IMR-90 (cell line): ENCODE data around the gene MPND. TPM values are rescaled to one million over a fixed set of nuclear protein-coding genes. Genes with fewer than 3 reads are reported as not detected.

Experiments
- ATAC-seq: fragments of 200-7000 bp; cut with Tn5 transposase; 2 replicates; pipeline ENCODE4 v1.9.1; 2020; ENCODE audit warnings: low read depth, mild to moderate bottlenecking, moderate library complexity
- BruUV-seq: library from RNA; stranded (reverse); fragments of 400-500 nt; replicated peaks from 2 replicates; lab custom pipeline; 2021; lab: Mats Ljungman, UMichigan
- CTCF ChIA-PET: fragments of 300-600 bp; formaldehyde crosslinking; extraction: SDS; loops from one replicate; lab custom pipeline; 2021; ENCODE audit warnings: antibody characterized with exemption; lab: Yijun Ruan, JAX
- POLR2A ChIA-PET: fragments of 300-600 bp; sonication (Branson Sonifier 250); formaldehyde crosslinking; loops from one replicate; lab custom pipeline; 2022; ENCODE audit warnings: antibody characterized with exemption; ENCODE audit not compliant: unreplicated experiment; lab: Charles Lee
- DNase-seq: peaks from one replicate; pipeline ENCODE4 v3.0.0; 2013
- H2AFZ ChIP-seq: replicated peaks from 2 replicates; pipeline ENCODE3; 2013; ENCODE audit warnings: low read length, mild to moderate bottlenecking; ENCODE audit not compliant: poor library complexity
- H2AK5ac ChIP-seq: 2 replicates; pipeline ENCODE4 v1.6.1; 2013; ENCODE audit warnings: low read depth, low read length, inconsistent platforms
- H2AK9ac ChIP-seq: replicated peaks from 2 replicates; pipeline ENCODE3; 2013; ENCODE audit warnings: mild to moderate bottlenecking, low read depth, low read length, moderate library complexity; ENCODE audit not compliant: poor library complexity
- H2BK120ac ChIP-seq: 2 replicates; pipeline ENCODE4 v1.6.1; 2013; ENCODE audit warnings: low read depth, low read length, inconsistent platforms
- H2BK15ac ChIP-seq: 3 replicates; pipeline ENCODE4 v1.6.1; 2013; ENCODE audit warnings: low read depth, low read length, inconsistent platforms
- H2BK20ac ChIP-seq: 2 replicates; pipeline ENCODE4 v1.6.1; 2013; ENCODE audit warnings: low read depth, mild to moderate bottlenecking, inconsistent platforms, low read length, moderate library complexity
- H2BK5ac ChIP-seq: 2 replicates; pipeline ENCODE4 v1.6.1; 2013; ENCODE audit warnings: mild to moderate bottlenecking, low read depth, low read length, inconsistent platforms; ENCODE audit not compliant: poor library complexity, severe bottlenecking
- H3K14ac ChIP-seq: replicated peaks from 2 replicates; pipeline ENCODE4 v1.6.1; 2013; ENCODE audit warnings: low read depth, low read length, inconsistent platforms
- H3K18ac ChIP-seq: 2 replicates; pipeline ENCODE4 v1.6.1; 2013; ENCODE audit warnings: low read depth, low read length, control low read depth
- H3K23ac ChIP-seq: 2 replicates; pipeline ENCODE4 v1.6.1; 2013; ENCODE audit warnings: low read depth, low read length, inconsistent platforms
- H3K27ac ChIP-seq: 2 replicates; pipeline ENCODE4 v1.5.1; 2013; ENCODE audit warnings: mild to moderate bottlenecking, control low read depth, low read length; ENCODE audit not compliant: insufficient read depth
- H3K27me3 ChIP-seq: 2 replicates; pipeline ENCODE4 v1.6.1; 2013; ENCODE audit warnings: low read length; ENCODE audit not compliant: control insufficient read depth, insufficient read depth
- H3K36me3 ChIP-seq: 2 replicates; pipeline ENCODE4 v1.6.1; 2013; ENCODE audit warnings: low read length, mixed read lengths; ENCODE audit not compliant: control insufficient read depth, insufficient read depth
- H3K4ac ChIP-seq: 2 replicates; pipeline ENCODE4 v1.6.1; 2013; ENCODE audit warnings: low read depth, low read length, inconsistent platforms
- H3K4me1 ChIP-seq: 2 replicates; pipeline ENCODE4 v1.6.1; 2013; ENCODE audit warnings: low read length, mixed read lengths; ENCODE audit not compliant: control insufficient read depth, insufficient read depth
- H3K4me2 ChIP-seq: 2 replicates; pipeline ENCODE4 v1.6.1; 2013; ENCODE audit warnings: low read depth, mild to moderate bottlenecking, control low read depth, low read length, moderate library complexity
- H3K4me3 ChIP-seq: 2 replicates; pipeline ENCODE4 v1.5.1; 2013; ENCODE audit warnings: low read depth, mild to moderate bottlenecking, control low read depth, low read length, moderate library complexity; ENCODE audit not compliant: insufficient read depth
- H3K56ac ChIP-seq: 2 replicates; pipeline ENCODE4 v1.6.1; 2013; ENCODE audit warnings: low read length, inconsistent platforms; ENCODE audit not compliant: insufficient read depth; ENCODE audit errors: extremely low read depth
- H3K79me1 ChIP-seq, 2 experiments: 2 replicates each; pipeline ENCODE4 v1.6.1; 2013; ENCODE audit warnings: low read length in 2 of 2, inconsistent platforms in 1 of 2, low read depth in 1 of 2
- H3K9ac ChIP-seq: 2 replicates; pipeline ENCODE4 v1.6.1; 2013; ENCODE audit warnings: low read depth, low read length, control low read depth
- H3K9me1 ChIP-seq: 2 replicates; pipeline ENCODE4 v1.6.1; 2013; ENCODE audit warnings: low read length, inconsistent platforms; ENCODE audit not compliant: insufficient read depth
- H3K9me3 ChIP-seq: 2 replicates; pipeline ENCODE4 v1.6.1; 2013; ENCODE audit warnings: low read length; ENCODE audit not compliant: control insufficient read depth, insufficient read depth
- H4K20me1 ChIP-seq: 2 replicates; pipeline ENCODE4 v1.6.1; 2013; ENCODE audit warnings: low read length, inconsistent platforms; ENCODE audit not compliant: insufficient read depth
- H4K5ac ChIP-seq: 2 replicates; pipeline ENCODE4 v1.6.1; 2013; ENCODE audit warnings: mild to moderate bottlenecking, low read depth, low read length, control low read depth
- H4K8ac ChIP-seq, 2 experiments: 2 replicates each; pipeline ENCODE4 v1.6.1; 2013; ENCODE audit warnings: low read depth in 2 of 2, low read length in 2 of 2, control low read depth in 1 of 2, inconsistent platforms in 1 of 2
- H4K91ac ChIP-seq: 2 replicates; pipeline ENCODE4 v1.6.1; 2013; ENCODE audit warnings: low read depth, low read length, inconsistent platforms; ENCODE audit not compliant: insufficient read depth
- CHD1 ChIP-seq: IDR thresholded peaks from 2 replicates; pipeline ENCODE4 v1.6.1; 2012; ENCODE audit warnings: low read depth, low read length, improper control_type of control experiment
- CTCF ChIP-seq: conservative IDR thresholded peaks from 2 replicates; pipeline ENCODE4 v1.5.1; 2012; ENCODE audit warnings: mild to moderate bottlenecking, low read depth, low read length, improper control_type of control experiment
- POLR2A ChIP-seq: IDR thresholded peaks from 2 replicates; pipeline ENCODE4 v1.6.1; 2012; ENCODE audit warnings: mild to moderate bottlenecking, low read depth, low read length
- RAD21 ChIP-seq: IDR thresholded peaks from 2 replicates; pipeline ENCODE4 v1.6.1; 2012; ENCODE audit warnings: low read length, improper control_type of control experiment
- SMC3 ChIP-seq: fragments of 150-350 bp; IDR thresholded peaks from 2 replicates; pipeline ENCODE4 v1.6.1; 2016; ENCODE audit warnings: low read depth, mild to moderate bottlenecking, antibody characterized with exemption, low read length, moderate library complexity
- USF2 ChIP-seq: fragments of 150-350 bp; IDR thresholded peaks from 2 replicates; pipeline ENCODE4 v1.6.1; 2017; ENCODE audit warnings: mild to moderate bottlenecking, antibody characterized with exemption, low read length, low read depth
- WGBS, 2 experiments: methylation state at CpG; one replicate each; pipeline versions ENCODE4 v1.1.5 to v1.1.7; 2013; ENCODE audit warnings: missing lambda C conversion rate in 2 of 2; ENCODE audit not compliant: insufficient read length in 1 of 2; ENCODE audit errors: extremely low coverage in 2 of 2; 5-methylcytosine and 5-hydroxymethylcytosine counted together
- dilution Hi-C: fragments of 300-500 bp; cut with HindIII; formaldehyde crosslinking; loops from one replicate; pipeline ENCODE4 v1.14.3; 2018; ENCODE audit warnings: low sequenced_read_pairs; ENCODE audit not compliant: unreplicated experiment
- in situ Hi-C: fragments of 300-500 bp; cut with MboI; formaldehyde crosslinking; loops from 3 replicates; pipeline ENCODE4 v1.14.3; 2019; ENCODE audit warnings: low sequenced_read_pairs, inconsistent platforms, mixed read lengths
- intact Hi-C: fragments of 100-400 bp; cut with micrococcal nuclease; formaldehyde crosslinking; loops from 2 replicates; pipeline ENCODE4 v1.10.0; 2022
- polyA plus RNA-seq, 3 experiments: library from polyadenylated mRNA; depleted of rRNA; stranded (reverse); fragments of >200 nt; gene quantifications; 2 replicates each; pipeline ENCODE4 v1.2.3, GENCODE V29; 2012; ENCODE audit warnings: low replicate concordance in 1 of 3
- total RNA-seq: library from RNA; depleted of rRNA; stranded (reverse); fragments of >200 nt; gene quantifications from 2 replicates; pipeline ENCODE4 v1.2.3, GENCODE V29; 2012

Gene MPND
- total and polyA plus RNA-seq, 2 of the 4 experiments (the other 2 are of a cell fraction): 2.3 to 8.1 TPM

- no peak overlapping the region for H2BK20ac ChIP-seq
- H3K9me3 ChIP-seq: no peaks in the 10 kb centered on the region
- peaks cover 3% of the 10 kb centered on the region; the same call in 1 of the 2 replicates for H4K20me1 ChIP-seq
- dilution Hi-C loops: no loop called here
- peak overlapping the region; percentile 17 for H2AFZ ChIP-seq
- H4K5ac ChIP-seq: no peak overlapping the region
- H2BK5ac ChIP-seq: no peak overlapping the region
- H3K18ac ChIP-seq: no peak overlapping the region
- no peaks in the 10 kb centered on the region for H3K9me1 ChIP-seq
- intact Hi-C loops: loop anchor here (1.0 kb wide), 1 partner anchor 85 kb away; no protein-coding TSS in a partner anchor
- H3K9ac ChIP-seq: no peak overlapping the region
- H3K27ac ChIP-seq: no peak overlapping the region
- DNase-seq (peak; percentile 71), ATAC-seq (peak; percentile 93)
- H3K27me3 ChIP-seq: no peaks in the 10 kb centered on the region
- no peak overlapping the region for H4K91ac ChIP-seq
- no TSS peak for BruUV-seq
- peak; percentile 71 for TF ChIP-seq CTCF
- TF ChIP-seq POLR2A: no peak
- TF ChIP-seq RAD21: peak; percentile 66
- TF ChIP-seq USF2: peak; percentile 19; the same call in 1 of the 2 replicates
- TF ChIP-seq CHD1: no peak
- TF ChIP-seq SMC3: peak; percentile 67
- H3K23ac ChIP-seq: no peak overlapping the region
- peaks cover 0 to 4% of the 10 kb centered on the region in 2 experiments; a peak in 1 of 4 replicates for H3K79me1 ChIP-seq
- ChIA-PET POLR2A (no interaction called here), CTCF (interaction anchor here (0.7 to 1.9 kb wide), 5 partner anchors 8 to 92 kb away, joined by 3 to 29 read pairs (median 3); partner anchors contain the start of gene MPND)
- H2BK15ac ChIP-seq: no peak overlapping the region
- H3K14ac ChIP-seq: no peak overlapping the region
- H2BK120ac ChIP-seq: no peak overlapping the region
- H4K8ac ChIP-seq: no peak overlapping the region
- no peak overlapping the region for H3K4ac ChIP-seq
- no peak overlapping the region for H3K56ac ChIP-seq
- in situ Hi-C loops: loop anchor here (5.0 kb wide), 1 partner anchor 85 kb away; no protein-coding TSS in a partner anchor
- 71% methylated on average over 2 of the region's 9 CpGs; no CpG with 5 or more reads in 1 of the 2 experiments for WGBS, 2 experiments
- peak overlapping the region; percentile 15 for H2AK9ac ChIP-seq
- H3K4me1 ChIP-seq: no peaks in the 10 kb centered on the region
- H2AK5ac ChIP-seq: no peak overlapping the region
- H3K36me3 ChIP-seq: peaks cover 10% of the 10 kb centered on the region; the same call in 1 of the 2 replicates
- no peak overlapping the region for H3K4me3 ChIP-seq
- H3K4me2 ChIP-seq: no peak overlapping the region
These were observed 9.3 kb downstream of the MPND start for GRCh38 chr19:4352701-4353121.
